Fibroblast of skin of right biceps (primary cell): Measurements from ENCODE around the gene CABLES1.
"Not testable (repeated sequence)": the region's sequence is repeated elsewhere in the genome, so short reads cannot be mapped to it uniquely, and the experiment has no call there.

ENCODE experiments used
- DNase-seq: peaks from one replicate; pipeline ENCODE4 v3.0.0-alpha.2; 2013

Gene CABLES1

DNA sequence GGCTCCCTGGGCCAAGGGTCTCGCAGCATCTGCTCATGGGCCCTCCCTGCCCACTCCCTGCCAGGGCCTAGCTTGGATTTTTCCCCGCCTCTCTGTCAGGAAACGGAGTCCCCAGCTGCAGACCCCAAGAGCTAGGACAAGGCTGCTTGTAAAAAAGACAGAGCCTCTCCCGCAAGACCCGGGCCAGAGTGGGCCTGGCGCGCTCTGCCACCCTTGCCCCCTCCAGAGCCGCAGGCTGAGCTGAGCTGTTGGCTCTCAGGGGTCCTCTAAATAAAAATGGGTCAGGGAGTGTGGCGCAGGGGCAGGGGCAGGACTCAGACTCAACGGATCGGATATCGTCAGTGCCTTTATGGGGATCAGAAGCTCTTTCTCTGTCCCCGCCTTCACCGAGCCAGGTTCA lies 112.6 kb downstream of the CABLES1 start:
- DNase-seq: no peak

DNA sequence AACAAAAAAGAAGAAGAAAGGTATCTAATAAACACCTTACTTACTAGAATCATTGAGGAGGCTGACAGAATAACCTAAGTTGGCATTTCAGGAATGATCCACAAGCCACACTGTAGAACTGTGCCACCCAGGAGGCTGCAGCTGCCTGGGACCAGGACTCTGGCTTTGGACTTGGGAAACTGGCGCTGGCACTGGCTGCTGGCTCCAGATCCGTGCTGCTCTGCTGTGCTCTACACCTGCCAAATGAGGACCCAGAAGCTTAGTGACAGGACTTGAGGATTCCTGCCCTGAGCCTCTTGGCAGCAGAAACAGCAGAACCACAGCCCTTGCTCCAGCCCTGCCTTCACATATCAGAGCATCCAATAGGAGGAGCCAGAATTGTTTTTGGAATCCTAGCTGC lies 113.5 kb downstream of the CABLES1 start:
- no peak for DNase-seq

DNA sequence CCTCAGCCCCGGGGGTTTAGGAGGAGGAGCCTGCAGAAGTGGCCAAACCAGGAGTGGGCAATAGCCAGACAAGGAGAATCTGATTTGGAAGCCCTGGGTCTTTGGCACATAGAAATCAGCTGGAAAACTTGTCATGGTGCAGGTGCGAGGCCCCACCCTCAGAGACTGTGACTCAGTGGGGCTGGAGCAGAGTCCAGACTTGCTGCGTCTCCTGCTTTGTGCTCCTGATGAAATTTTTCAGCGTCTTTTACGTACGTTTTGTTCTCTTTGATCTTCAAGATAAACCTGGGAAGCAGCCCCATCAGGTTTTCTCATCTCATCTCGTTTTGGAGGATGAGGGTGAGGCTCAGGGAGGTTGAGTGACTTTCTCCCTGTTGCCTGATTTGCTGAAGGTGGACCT lies 114.1 kb downstream of the CABLES1 start:
- no peak for DNase-seq

DNA sequence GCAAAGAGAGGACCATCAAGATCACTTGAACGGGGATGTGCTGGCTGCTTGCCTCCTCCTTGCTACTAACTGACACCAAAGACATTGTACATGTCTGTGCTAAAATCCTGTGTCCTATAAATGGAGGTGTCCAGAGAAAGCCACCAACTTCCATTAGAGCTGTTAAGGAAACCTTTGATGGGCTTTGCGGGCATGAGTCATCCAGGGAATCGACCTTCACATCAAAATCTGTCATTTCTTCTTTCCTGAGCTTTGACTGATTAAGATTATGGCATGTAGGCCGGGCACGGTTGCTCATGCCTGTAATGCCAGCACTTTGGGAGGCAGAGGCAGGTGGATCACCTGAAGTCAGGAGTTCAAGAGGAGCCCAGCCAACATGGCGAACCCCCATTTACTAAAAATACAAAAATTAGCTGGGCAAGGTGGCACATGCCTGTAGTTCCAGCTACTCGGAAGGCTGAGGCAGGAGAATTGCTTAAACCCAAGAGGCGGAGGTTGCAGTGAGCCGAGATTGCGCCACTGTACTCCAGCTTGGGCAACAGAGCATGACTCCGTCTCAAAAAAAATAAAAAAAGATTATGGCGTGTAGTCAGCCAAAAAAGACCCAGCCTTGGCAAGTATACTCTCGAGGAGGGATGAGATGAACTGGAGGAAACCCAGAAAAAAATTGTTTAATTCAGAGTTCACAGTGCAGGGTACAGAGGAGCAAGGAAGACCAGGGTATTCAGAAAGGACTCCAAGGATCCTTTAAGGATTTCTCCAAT lies 115.8 kb downstream of the CABLES1 start:
- no peak for DNase-seq

DNA sequence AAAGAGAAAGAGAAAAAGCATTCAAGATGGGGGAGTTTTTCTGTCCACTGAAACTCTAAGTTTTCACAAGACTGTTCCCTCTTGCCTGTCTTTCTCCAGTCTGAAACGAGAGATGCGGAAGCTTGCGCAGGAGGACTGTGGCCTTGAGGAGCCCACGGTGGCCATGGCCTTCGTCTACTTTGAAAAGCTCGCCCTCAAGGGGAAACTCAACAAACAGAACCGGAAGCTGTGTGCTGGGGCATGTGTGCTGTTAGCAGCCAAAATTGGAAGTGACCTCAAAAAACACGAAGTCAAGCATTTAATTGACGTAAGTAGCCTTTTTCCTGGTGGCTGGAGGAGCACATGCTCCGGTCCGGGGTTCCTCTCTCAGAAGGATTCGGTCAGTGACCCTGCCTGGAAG lies 118.3 kb downstream of the CABLES1 start:
- no peak for DNase-seq

DNA sequence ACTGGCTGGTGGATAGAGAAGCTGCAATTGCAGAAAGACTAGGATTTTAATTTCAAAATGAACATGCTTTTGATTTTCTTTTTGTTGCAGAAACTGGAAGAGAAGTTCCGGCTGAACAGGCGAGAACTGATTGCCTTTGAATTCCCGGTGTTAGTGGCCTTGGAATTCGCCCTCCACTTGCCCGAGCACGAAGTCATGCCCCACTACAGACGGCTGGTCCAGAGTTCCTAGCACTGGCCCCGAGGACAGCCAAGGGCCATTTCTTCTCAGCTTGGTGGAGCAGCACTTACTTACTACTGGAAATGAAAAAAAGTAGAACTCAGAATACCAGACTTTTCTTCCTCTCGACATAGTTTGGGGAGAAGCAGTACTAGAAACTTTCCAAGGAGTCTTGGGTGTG lies 121.9 kb downstream of the CABLES1 start:
- no peak for DNase-seq

DNA sequence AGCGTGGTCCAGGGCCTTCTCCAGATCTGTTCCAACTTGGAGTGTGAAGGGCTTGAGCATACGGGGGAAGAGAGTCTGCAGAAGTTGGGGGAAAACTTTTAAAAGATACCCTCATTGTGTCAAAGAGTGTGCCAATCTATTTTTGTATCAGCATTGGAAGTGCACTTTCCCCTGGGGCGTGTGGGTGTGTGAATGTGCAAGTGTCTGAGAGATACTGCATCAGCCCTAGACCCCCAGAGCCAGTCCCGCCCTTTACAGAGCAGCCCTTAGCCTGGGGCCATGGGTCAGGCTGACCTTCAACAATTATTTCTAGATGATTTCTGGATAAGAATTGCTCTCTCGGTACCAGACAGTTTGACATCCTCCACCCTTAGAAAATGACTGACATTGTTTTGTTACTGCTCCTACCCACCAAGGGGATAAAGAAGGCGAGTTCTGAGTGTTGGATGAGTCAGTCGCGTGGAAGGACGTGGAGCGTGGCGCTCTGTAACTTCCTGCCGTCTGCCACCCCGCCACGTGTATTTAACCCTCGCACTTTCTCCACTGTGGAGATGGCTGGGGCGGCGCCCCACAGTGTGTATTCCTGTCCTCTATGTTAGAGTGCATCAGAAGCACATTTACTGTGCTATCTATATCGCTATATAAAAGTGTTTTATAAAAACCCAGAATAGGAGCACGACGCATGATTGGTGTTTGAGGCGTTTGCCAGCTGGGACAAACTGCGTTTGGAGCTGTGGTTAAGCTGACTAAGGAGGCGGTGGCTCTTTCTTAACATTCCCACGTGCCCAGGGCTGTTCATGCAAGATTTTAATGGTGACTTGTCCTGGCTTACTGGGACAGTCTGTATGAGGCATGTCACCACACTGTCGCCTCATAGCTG lies 122.6 kb downstream of the CABLES1 start:
- peak; percentile 56 for DNase-seq

DNA sequence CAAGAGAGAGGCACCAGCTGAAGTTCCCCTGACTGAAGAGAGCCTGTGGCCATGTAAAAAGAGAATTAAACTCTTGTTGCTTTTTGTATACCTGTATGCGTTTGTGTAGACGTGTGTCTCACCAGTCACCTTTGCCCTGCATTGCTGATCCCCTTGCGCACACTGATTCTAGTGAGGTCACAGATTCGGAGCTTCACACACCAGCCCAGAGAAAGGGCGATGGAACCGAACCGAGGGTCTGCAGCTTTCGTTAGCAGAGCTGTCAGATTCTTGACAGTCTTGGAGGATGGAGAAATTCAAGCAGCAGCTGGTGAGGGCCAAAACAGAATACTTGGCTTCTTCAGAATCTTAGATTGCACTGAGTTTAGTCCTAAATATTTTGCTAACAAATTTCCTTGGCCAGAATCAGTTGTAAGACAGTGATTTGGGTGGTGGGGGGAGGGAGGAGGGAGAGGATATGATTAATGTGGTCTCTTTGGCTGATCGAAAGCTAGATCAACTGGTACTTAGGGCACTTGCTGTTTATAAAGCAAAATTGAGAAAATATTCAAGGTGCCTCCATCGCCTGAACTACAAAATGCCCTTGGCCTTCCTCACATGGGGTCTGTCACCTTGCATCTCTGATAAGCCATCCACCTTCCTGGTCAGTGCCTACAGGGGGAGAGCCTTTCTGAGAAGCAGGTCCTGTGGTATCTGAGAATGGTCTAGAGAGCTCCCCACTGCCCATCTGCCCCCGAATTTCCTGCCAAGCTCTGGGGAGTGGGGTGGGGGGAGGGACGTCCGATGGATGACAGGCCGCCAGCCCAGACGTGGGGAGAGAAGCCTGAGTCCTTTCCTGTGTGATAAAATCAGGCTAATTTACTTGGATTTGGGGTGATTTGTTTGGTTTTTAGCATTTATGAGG lies 123.5 kb downstream of the CABLES1 start:
- DNase-seq: no peak

DNA sequence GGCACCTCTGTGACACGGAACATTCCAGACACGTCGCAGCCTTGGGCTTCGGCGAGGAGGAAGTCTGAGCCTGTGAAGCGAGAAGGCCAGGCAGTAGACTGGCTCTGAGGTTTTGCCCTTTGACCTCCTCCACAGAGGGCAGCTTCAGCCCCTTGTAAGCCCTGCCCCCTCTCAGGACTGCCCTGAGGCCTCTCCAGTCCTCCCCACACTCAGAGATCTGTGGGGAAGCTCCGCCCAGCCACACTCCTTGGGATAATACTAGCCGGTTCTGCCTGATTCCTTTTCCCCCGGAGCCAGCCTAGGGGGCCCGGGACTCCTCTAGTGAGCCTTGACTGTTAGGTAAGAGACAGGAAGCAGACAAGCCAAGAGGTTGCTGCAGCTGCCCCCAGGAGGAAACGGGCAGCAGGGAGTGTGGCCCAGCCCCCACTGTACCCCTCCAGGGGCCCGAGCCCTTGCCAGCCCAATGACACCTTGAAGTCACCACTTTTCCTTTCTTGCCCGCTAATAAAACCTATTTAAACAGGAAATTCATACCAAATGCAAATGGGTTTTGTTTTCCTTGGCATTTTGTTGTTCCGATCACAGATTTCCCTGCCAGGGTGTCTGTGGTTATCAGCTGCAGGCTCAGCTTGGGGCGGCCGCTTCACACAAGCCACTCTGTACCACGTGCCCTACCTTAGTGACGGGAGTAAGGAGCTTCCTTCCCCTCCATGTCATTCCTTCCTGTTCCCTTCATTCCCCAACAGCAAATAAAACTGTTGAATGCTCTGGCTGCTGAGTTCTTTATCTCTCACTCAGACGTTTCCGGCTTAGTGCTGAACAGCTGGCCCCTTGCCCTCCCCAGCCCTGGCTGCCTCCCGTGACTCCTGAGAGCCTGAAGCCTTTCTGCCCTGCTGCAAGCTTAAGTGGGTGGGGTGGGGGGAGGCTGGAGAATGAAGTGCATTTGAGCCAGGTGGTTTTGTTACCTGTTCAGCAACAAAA lies 124.7 kb downstream of the CABLES1 start:
- DNase-seq: peak; percentile 83

DNA sequence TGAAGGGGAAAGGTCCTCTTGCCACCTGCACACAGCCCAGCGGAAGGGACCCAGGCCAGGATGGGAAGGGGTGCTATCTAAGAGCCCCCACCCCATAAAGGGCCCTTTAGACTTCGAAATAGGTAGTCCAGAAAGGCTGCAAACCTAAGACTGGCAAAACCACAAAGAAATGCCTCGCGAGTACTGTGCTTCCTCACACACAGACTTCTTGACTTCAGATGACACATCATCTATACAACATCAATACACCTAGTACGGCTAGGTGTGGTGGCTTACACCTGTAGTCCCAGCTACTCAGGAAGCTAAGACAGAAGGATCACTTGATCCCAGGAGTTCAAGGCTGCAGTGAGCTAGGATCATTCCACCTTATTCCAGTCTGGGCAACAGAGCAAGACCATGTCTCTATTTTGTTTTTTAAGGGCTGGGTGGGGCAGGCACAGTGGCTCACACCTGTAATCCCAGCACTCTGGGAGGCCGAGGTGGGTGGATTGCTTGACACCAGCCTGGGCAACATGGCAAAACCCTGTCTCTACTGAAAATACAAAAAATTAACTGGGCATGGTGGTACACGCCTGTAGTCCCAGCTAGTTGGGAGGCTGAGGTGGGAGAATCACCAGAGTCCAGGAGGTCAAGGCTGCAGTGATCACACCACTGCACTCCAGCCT lies 125.8 kb downstream of the CABLES1 start:
- DNase-seq: no peak

DNA sequence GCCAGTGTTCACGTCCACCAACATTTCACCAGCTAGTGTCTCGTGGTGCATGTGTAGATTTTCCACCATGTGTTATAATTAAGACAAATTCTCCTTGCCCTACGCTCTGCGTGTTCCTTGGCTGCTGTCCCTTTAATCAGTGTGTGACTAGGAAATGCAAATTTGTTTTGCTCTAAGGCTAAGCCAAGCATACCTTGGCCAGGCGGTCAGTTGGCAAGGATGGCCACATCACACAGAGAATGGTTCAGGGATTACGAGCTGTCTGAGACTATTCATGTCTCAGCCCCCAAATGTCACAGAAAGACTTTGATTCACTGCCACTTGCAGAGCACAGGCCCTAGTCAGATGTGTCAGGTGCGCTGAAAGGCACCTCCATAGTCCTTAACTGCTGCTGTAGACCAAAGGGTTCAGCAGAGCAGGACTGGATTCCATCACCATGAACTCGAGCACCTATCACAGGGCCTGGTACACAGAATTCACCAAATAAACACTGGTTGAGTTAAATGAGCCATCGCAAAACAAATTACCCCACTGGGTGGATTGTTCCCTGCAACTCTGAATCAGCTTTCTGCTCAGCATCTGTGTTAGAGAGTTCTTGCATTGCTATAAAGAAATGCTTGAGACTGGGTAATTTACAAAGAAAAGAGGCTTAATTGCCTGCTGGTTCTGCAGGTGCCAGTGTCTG lies 128.4 kb downstream of the CABLES1 start:
- no peak for DNase-seq

DNA sequence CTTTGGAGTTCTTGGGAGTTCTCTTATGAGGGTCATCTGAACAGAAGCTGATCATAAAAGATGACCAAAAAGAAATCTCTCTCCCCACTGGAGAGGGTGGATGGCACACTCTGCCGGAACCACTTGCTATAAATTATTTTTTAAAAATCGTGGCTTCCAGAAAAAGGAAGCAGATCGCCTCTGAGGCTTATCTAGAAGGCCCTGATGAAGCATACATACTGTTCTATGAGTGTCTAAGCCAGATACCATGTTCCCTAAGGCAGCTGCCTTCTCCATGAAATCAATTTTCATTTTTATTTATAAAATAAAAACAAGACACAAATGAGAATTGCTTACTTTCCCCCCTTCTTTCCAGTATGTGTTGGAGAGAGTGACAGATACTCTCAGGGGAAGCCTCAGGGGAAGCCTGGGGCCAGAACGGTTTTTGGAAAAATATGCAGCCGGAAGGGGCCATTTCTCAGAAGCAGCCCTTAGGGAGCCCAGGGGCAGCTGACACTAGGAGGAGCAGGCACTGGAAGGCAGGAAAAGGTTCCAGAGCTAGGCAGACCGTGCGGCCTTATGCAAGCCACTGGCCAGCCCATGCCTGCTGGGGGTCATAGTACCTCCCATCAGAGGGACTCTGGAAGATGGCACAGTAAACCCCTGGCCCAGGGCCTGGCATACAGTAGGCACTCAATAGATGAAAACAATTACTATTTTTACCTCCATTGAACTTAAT lies 130.6 kb downstream of the CABLES1 start:
- DNase-seq: no peak

DNA sequence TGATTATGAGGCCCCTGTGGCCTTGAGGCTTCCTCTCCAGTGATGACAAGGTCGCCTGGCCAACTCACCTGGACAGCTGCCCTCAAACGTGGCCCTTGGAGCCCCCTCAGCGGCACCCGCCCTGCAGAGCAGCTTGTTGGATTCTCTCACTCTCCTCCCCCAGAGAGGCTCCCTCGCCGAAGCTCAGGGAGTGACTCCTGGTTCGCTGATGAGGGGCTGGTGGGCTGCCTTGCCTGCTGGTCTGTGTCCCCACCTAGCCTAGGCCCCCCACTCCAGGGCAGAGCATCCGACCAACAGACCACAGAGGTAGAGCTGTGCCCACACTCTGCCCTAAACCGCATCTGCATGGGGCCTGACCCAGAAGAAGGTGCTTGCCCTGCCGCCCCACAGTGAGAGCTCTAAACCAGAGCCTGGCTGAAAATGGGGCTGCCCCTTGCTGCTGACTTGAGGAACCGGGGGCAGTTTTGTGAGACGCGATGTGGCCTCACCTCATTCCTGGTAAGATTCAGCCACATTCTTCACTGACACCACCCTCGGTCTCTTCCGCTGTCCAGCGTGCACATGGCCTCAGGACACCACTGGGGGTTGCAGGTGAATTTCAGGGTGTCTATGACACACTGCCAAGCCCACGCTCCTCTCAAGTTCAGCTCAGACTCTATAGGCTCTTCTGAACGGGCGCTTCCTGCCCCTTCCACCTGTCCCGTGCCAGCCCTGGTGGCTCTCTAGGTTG lies 131.6 kb downstream of the CABLES1 start:
- DNase-seq: no peak

DNA sequence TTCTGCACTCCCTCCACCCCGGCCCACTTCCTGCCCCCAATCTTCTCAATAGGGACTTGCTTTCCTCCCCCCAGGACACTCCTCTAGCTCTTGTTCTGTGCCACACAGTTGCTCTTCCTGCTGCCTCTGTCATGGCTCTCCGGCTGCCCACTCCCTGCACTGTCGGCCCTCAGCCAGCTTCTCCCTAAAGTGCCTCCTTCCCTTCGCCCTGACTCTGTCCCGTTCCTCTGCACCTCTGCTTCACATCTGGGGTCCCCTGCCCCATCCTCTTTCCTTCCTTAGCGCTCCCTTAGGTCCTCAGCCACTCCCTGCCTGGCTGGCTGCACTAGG lies 132.1 kb downstream of the CABLES1 start:
- DNase-seq: no peak

DNA sequence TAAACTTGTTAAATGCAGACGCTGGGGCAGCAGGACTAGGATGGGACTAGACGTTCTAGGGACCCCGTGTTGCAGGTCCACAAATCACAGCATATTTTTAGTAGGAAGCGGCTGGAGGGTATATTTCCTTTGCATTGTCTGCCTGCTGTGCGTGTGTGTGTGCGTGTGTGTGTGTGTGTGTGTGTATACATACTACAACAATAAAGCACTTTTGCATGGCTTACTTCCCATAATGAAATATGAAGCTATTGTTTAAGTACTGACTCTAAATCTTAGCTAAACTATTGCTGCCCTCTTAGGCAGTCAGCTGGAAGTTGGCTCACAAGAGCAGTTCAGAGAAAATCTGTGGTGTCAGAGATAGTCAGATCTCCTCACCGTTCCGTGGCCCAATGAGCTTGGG lies 133.4 kb downstream of the CABLES1 start:
- DNase-seq: no peak

DNA sequence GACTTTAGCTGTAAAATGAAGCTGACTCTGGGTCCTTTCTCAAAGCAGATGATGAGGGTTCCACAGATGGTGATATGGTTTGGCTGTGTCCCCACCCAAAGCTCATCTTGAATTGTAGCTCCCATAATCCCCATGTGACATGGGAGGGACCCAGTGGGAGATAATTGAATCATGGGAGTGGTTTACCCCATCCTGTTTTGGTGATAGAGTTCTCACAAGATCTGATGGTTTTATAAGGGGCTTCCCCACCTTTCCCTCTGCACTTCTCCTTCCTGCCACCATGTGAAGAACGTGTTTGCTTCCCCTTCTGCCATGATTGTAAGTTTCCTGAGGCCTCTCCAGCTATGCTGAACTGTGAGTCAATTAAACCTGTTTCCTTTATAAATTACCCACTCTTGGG lies 133.8 kb downstream of the CABLES1 start:
- not testable (repeated sequence) for DNase-seq

DNA sequence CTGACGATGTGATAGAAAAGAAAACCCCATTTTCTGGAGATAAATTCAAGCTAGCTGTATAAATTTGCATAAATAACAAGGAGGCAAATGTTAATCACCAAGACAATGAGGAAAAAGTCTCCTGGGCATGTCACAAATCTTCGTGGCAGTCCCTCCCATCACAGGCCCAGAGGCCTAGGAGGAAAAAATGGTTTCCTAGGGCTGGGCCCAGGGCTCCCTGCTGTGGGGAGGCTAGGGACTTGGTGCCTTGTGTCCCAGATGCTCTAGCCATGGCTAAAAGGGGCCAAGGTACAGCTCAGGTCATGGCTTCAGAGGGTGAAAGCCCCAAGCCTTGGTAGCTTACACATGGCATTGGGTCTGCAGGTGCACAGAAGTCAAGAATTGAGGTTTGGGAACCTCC lies 134.6 kb downstream of the CABLES1 start:
- DNase-seq: no peak

DNA sequence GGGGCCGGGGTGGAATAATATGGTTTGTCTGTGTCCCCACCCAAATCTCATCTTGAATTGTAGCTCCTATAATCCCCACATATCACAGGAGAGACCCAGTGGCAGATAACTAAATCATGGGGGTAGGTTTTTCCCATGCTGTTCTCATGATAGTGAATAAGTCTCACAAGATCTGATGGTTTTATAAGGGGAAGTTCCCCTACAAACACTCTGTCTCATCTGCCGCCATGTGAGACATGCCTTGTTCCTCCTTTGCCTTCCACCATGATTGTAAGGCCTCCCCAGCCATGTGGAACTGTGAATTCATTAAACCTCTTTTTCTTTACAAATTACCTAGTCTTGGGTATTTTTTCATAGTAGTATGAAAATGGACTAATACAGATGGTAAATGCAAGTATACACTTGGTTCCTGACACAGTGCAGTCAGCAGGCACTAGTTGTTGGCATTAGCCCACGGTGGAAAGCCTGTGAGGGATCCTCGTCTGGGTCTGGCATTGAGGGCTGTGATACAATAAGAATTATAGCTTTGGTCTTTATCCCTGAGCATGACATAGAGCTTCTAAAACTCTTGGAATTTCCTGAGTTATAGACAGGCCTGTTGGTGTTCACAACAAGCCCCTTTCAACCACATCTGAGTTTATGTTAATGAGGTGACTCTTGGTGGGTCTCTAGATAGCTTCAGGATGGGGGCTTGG lies 135.8 kb downstream of the CABLES1 start:
- DNase-seq: peak; percentile 75
